Fibroblast of lung (primary cell): ENCODE measurements around the gene MEP1A. TPM values are rescaled to one million over a fixed set of nuclear protein-coding genes. Genes with fewer than 3 reads are reported as not detected.

ENCODE experiments used
- DNase-seq, 2 donors: peaks; one replicate each; pipeline versions ENCODE4 v3.0.0 to v3.0.0-alpha.2; 2010; ENCODE audit warnings: low read depth in 2 of 2
- H2AFZ ChIP-seq: 2 replicates; pipeline ENCODE4 v1.5.1; 2012; ENCODE audit warnings: low read length, control low read depth, inconsistent platforms
- H3K27ac ChIP-seq: 2 replicates; pipeline ENCODE4 v1.5.1; 2011; ENCODE audit warnings: low read length, control low read depth; ENCODE audit not compliant: insufficient read depth
- H3K27me3 ChIP-seq: 2 replicates; pipeline ENCODE4 v1.5.1; 2011; ENCODE audit warnings: mild to moderate bottlenecking, low read length; ENCODE audit not compliant: control insufficient read depth, insufficient read depth
- H3K36me3 ChIP-seq: 2 replicates; pipeline ENCODE4 v1.5.1; 2011; ENCODE audit warnings: low read length; ENCODE audit not compliant: control insufficient read depth, insufficient read depth
- H3K4me1 ChIP-seq: 2 replicates; pipeline ENCODE4 v1.5.1; 2011; ENCODE audit warnings: low read length; ENCODE audit not compliant: control insufficient read depth, insufficient read depth; ENCODE audit errors: extremely low read depth
- H3K4me2 ChIP-seq: 2 replicates; pipeline ENCODE4 v1.5.1; 2011; ENCODE audit warnings: low read length, control low read depth; ENCODE audit not compliant: insufficient read depth; ENCODE audit errors: extremely low read depth
- H3K4me3 ChIP-seq, 4 experiments: fragments of 200-600 bp in 1 of 4; sonication (generic) in 1 of 4; replicated peaks in 1 of 4; 2 replicates each; pipeline ENCODE4 v1.5.1; 2011 to 2016; ENCODE audit warnings: low read length in 4 of 4, low read depth in 3 of 4, mild to moderate bottlenecking in 3 of 4, control low read depth in 2 of 4, inconsistent platforms in 1 of 4, mixed read lengths in 1 of 4; ENCODE audit not compliant: insufficient read depth in 1 of 4; ENCODE audit errors: control extremely low read depth in 1 of 4
- H3K79me2 ChIP-seq: 2 replicates; pipeline ENCODE4 v1.5.1; 2012; ENCODE audit warnings: mild to moderate bottlenecking, low read length, inconsistent platforms; ENCODE audit not compliant: control insufficient read depth, insufficient read depth
- H3K9ac ChIP-seq: 2 replicates; pipeline ENCODE4 v1.5.1; 2011; ENCODE audit warnings: mild to moderate bottlenecking, low read length, control low read depth; ENCODE audit not compliant: insufficient read depth
- H3K9me3 ChIP-seq: 2 replicates; pipeline ENCODE4 v1.5.1; 2012; ENCODE audit warnings: low read depth, low read length; ENCODE audit not compliant: control insufficient read depth, insufficient read depth
- H4K20me1 ChIP-seq: 2 replicates; pipeline ENCODE4 v1.5.1; 2011; ENCODE audit warnings: low read length; ENCODE audit not compliant: control insufficient read depth, insufficient read depth; ENCODE audit errors: extremely low read depth
- EZH2 ChIP-seq: IDR thresholded peaks from 2 replicates; pipeline ENCODE4 v1.5.1; 2012; ENCODE audit warnings: low read length, control low read depth, mild to moderate bottlenecking; ENCODE audit errors: missing control alignments
- polyA plus RNA-seq, 2 donors: library from polyadenylated mRNA; depleted of rRNA in 1 of 2; stranded (reverse) in 1 of 2; unstranded in 1 of 2; fragments of >200 nt; gene quantifications; 2 replicates each; pipeline ENCODE4 v1.2.1, GENCODE V29; 2011 to 2012; ENCODE audit warnings: missing spikeins in 1 of 2
- total RNA-seq: library from RNA; depleted of rRNA; stranded (reverse); fragments of >200 nt; gene quantifications from 2 replicates; pipeline ENCODE4 v1.2.1, GENCODE V29; 2014
- TF ChIP-seq, protein P1 (sequence below), 2 donors: IDR thresholded peaks in 1 of 2; conservative IDR thresholded peaks in 1 of 2; 1 replicate in 1 of 2; 2 replicates in 1 of 2; pipeline ENCODE4 v1.5.1; 2011 to 2012; ENCODE audit warnings: low read length in 2 of 2, control low read depth in 1 of 2, inconsistent platforms in 1 of 2, low read depth in 1 of 2, mild to moderate bottlenecking in 1 of 2

MEP1A gene
- total and polyA plus RNA-seq, 2 donors (not counting 1 experiment from before 2014, with no cell fraction given): not detected

DNA sequence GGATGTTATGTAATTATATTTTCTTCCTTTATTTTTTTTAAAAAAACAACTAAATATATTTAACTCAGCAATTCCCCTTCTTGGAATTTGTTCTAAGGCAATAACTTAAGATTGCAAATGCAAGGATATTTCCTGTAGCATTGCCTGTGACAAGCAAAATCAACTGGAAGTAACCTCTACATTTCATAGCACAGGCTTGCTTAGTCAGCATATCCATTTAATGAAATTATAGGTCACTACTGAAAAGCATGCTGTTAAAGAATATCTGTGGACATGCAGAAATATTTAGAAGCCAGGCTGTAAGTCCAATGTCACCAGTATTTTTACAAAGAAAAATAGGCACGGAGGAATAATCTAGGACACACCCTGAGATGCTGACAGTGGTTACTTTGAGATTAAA is 8.7 kb upstream of the MEP1A start:
- Histone ChIP-seq H3K79me2 (no peaks in the 10 kb centered on the region), H3K9ac (no peak overlapping the region), H3K4me1 (no peaks in the 10 kb centered on the region), H2AFZ (no peak overlapping the region), H3K27me3 (no peaks in the 10 kb centered on the region), H3K4me2 (no peak overlapping the region), H3K27ac (no peak overlapping the region), H4K20me1 (no peaks in the 10 kb centered on the region), H3K36me3 (no peaks in the 10 kb centered on the region), H3K4me3 (no peak overlapping the region), H3K9me3 (no peaks in the 10 kb centered on the region)
- TF ChIP-seq, protein P1, sequence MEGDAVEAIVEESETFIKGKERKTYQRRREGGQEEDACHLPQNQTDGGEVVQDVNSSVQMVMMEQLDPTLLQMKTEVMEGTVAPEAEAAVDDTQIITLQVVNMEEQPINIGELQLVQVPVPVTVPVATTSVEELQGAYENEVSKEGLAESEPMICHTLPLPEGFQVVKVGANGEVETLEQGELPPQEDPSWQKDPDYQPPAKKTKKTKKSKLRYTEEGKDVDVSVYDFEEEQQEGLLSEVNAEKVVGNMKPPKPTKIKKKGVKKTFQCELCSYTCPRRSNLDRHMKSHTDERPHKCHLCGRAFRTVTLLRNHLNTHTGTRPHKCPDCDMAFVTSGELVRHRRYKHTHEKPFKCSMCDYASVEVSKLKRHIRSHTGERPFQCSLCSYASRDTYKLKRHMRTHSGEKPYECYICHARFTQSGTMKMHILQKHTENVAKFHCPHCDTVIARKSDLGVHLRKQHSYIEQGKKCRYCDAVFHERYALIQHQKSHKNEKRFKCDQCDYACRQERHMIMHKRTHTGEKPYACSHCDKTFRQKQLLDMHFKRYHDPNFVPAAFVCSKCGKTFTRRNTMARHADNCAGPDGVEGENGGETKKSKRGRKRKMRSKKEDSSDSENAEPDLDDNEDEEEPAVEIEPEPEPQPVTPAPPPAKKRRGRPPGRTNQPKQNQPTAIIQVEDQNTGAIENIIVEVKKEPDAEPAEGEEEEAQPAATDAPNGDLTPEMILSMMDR (conservative IDR thresholded peaks at IDR 0.05 in 1 of 2, IDR thresholded peaks at IDR 0.05 in 1 of 2; ENCODE audit: low read depth in 1 of 2, low read length in 2 of 2): no peak
- no peak for TF ChIP-seq EZH2
- no peak for DNase-seq

- H3K4me2 ChIP-seq: no peak overlapping the region
- H3K4me3 ChIP-seq: no peak overlapping the region
- TF ChIP-seq EZH2: no peak
- H3K9me3 ChIP-seq: no peaks in the 10 kb centered on the region
- DNase-seq: no peak
- no peak overlapping the region for H2AFZ ChIP-seq
- no peak overlapping the region for H3K27ac ChIP-seq
- H3K79me2 ChIP-seq: no peaks in the 10 kb centered on the region
- H3K27me3 ChIP-seq: no peaks in the 10 kb centered on the region
- no peaks in the 10 kb centered on the region for H3K4me1 ChIP-seq
- no peaks in the 10 kb centered on the region for H3K36me3 ChIP-seq
- H3K9ac ChIP-seq: no peak overlapping the region
- no peaks in the 10 kb centered on the region for H4K20me1 ChIP-seq
Observed at GRCh38 chr6:46787871-46788540, 5.2 kb upstream of the MEP1A start.

- TF ChIP-seq, protein P1 (conservative IDR thresholded peaks at IDR 0.05 in 1 of 2, IDR thresholded peaks at IDR 0.05 in 1 of 2; ENCODE audit: low read depth in 1 of 2, low read length in 2 of 2): no peak
- no peak for TF ChIP-seq EZH2
- H3K27me3 ChIP-seq: no peaks in the 10 kb centered on the region
- H3K79me2 ChIP-seq: no peaks in the 10 kb centered on the region
- H3K4me3 ChIP-seq: no peak overlapping the region
- no peak overlapping the region for H3K27ac ChIP-seq
- H3K36me3 ChIP-seq: no peaks in the 10 kb centered on the region
- H3K4me2 ChIP-seq: no peak overlapping the region
- H2AFZ ChIP-seq: no peak overlapping the region
- H4K20me1 ChIP-seq: no peaks in the 10 kb centered on the region
- no peaks in the 10 kb centered on the region for H3K4me1 ChIP-seq
- DNase-seq: peak in 1 of 2 donors; percentile 53
- no peaks in the 10 kb centered on the region for H3K9me3 ChIP-seq
- no peak overlapping the region for H3K9ac ChIP-seq
Observed at GRCh38 chr6:46788791-46789190, 4.4 kb upstream of the MEP1A start.
